Osteoblast (primary cell): ENCODE data around the gene ZNF536. TPM values are rescaled to one million over a fixed set of nuclear protein-coding genes. Genes with fewer than 3 reads are reported as not detected.

ENCODE experiments used
- DNase-seq: peaks from one replicate; pipeline ENCODE4 v3.0.0; 2011; ENCODE audit warnings: low spot score, mixed read lengths; ENCODE audit not compliant: insufficient read length; ENCODE audit errors: missing footprints
- H2AFZ ChIP-seq: 2 replicates; pipeline ENCODE4 v1.6.0; 2011; ENCODE audit warnings: mild to moderate bottlenecking, low read length
- H3K27ac ChIP-seq: 2 replicates; pipeline ENCODE4 v1.5.1; 2011; ENCODE audit warnings: mild to moderate bottlenecking, low read depth, low read length, moderate library complexity
- H3K27me3 ChIP-seq: 2 replicates; pipeline ENCODE4 v1.6.0; 2012; ENCODE audit warnings: mild to moderate bottlenecking, control low read depth, inconsistent platforms, low read length, moderate library complexity; ENCODE audit not compliant: insufficient read depth
- H3K36me3 ChIP-seq: 2 replicates; pipeline ENCODE4 v1.5.1; 2011; ENCODE audit warnings: mild to moderate bottlenecking, low read length, control low read depth, moderate library complexity; ENCODE audit not compliant: insufficient read depth
- H3K4me1 ChIP-seq: 2 replicates; pipeline ENCODE4 v1.5.1; 2011; ENCODE audit warnings: mild to moderate bottlenecking, low read length, control low read depth, moderate library complexity; ENCODE audit not compliant: insufficient read depth
- H3K4me2 ChIP-seq: 2 replicates; pipeline ENCODE4 v1.6.0; 2011; ENCODE audit warnings: mild to moderate bottlenecking, low read length; ENCODE audit not compliant: insufficient read depth
- H3K4me3 ChIP-seq: fragments of 200-600 bp; sonication (generic); 3 replicates; pipeline ENCODE4 v1.5.1; 2012; ENCODE audit warnings: mild to moderate bottlenecking, low read length, inconsistent platforms; ENCODE audit not compliant: insufficient read depth
- H3K79me2 ChIP-seq: 2 replicates; pipeline ENCODE4 v1.6.0; 2012; ENCODE audit warnings: mild to moderate bottlenecking, low read length, control low read depth, inconsistent platforms; ENCODE audit not compliant: insufficient read depth
- H3K9me3 ChIP-seq: 2 replicates; pipeline ENCODE4 v1.5.1; 2011; ENCODE audit warnings: low read depth, low read length, control low read depth
- H4K20me1 ChIP-seq: 2 replicates; pipeline ENCODE4 v1.6.0; 2012; ENCODE audit warnings: mild to moderate bottlenecking, low read length, control low read depth; ENCODE audit not compliant: insufficient read depth
- CTCF ChIP-seq: IDR thresholded peaks from 2 replicates; pipeline ENCODE4 v1.5.1; 2011; ENCODE audit warnings: mild to moderate bottlenecking, low read depth, low read length, moderate library complexity; ENCODE audit errors: extremely low read depth
- total RNA-seq: library from RNA; depleted of rRNA; stranded (reverse); fragments of >200 nt; gene quantifications from 2 replicates; pipeline ENCODE4 v1.2.3, GENCODE V29; 2012

The ZNF536 gene
- total RNA-seq, 1 donor: not detected

- Histone ChIP-seq H2AFZ (no peak overlapping the region), H3K27me3 (no peaks in the 10 kb centered on the region), H3K4me1 (no peaks in the 10 kb centered on the region), H3K9me3 (no peaks in the 10 kb centered on the region), H3K36me3 (no peaks in the 10 kb centered on the region), H3K4me2 (no peak overlapping the region), H3K79me2 (no peaks in the 10 kb centered on the region), H3K4me3 (no peak overlapping the region), H4K20me1 (no peaks in the 10 kb centered on the region), H3K27ac (no peak overlapping the region)
- no peak for TF ChIP-seq CTCF
- no peak for DNase-seq
Observed at GRCh38 chr19:30476997-30477396, 104.8 kb downstream of the ZNF536 start.

- no peak for DNase-seq
- no peak overlapping the region for H2AFZ ChIP-seq
Observed at GRCh38 chr19:30479231-30479630, 107.0 kb downstream of the ZNF536 start.

GRCh38 chr19:30480097-30480496 lies 107.9 kb downstream of the ZNF536 start:
- Histone ChIP-seq H2AFZ (no peak overlapping the region), H3K27me3 (no peaks in the 10 kb centered on the region), H3K9me3 (no peaks in the 10 kb centered on the region), H3K36me3 (no peaks in the 10 kb centered on the region), H3K4me3 (no peak overlapping the region), H3K79me2 (no peaks in the 10 kb centered on the region), H3K4me2 (no peak overlapping the region), H3K27ac (no peak overlapping the region), H4K20me1 (no peaks in the 10 kb centered on the region), H3K4me1 (no peaks in the 10 kb centered on the region)
- no peak for TF ChIP-seq CTCF
- DNase-seq: no peak

More at GRCh38 chr19:30479231-30479630, 107.0 kb downstream of the ZNF536 start:
- Histone ChIP-seq H4K20me1 (no peaks in the 10 kb centered on the region), H3K4me2 (no peak overlapping the region), H3K27me3 (no peaks in the 10 kb centered on the region), H3K4me1 (no peaks in the 10 kb centered on the region), H3K36me3 (no peaks in the 10 kb centered on the region), H3K27ac (no peak overlapping the region), H3K4me3 (no peak overlapping the region), H3K9me3 (no peaks in the 10 kb centered on the region), H3K79me2 (no peaks in the 10 kb centered on the region)
- TF ChIP-seq CTCF: no peak

- H3K9me3 ChIP-seq: no peaks in the 10 kb centered on the region
- no peaks in the 10 kb centered on the region for H3K27me3 ChIP-seq
- no peak overlapping the region for H3K4me3 ChIP-seq
- no peaks in the 10 kb centered on the region for H3K4me1 ChIP-seq
- H4K20me1 ChIP-seq: no peaks in the 10 kb centered on the region
- no peak overlapping the region for H2AFZ ChIP-seq
- H3K36me3 ChIP-seq: no peaks in the 10 kb centered on the region
- no peak overlapping the region for H3K4me2 ChIP-seq
- no peaks in the 10 kb centered on the region for H3K79me2 ChIP-seq
- TF ChIP-seq CTCF: no peak
- H3K27ac ChIP-seq: no peak overlapping the region
- no peak for DNase-seq
Observed at GRCh38 chr19:30481063-30481462, 108.9 kb downstream of the ZNF536 start.
